Measurements from ENCODE around the gene TTLL7. TPM values are rescaled to one million over a fixed set of nuclear protein-coding genes. Genes with fewer than 3 reads are reported as not detected.

TTLL7 gene
- total RNA-seq, 4 donors from 2014 or later: 1.2 to 16.5 (median 4.1) TPM

GRCh38 chr1:83897516-83897915 lies 101.4 kb downstream of the TTLL7 start:
- H3K36me3 ChIP-seq: no peaks in the 10 kb centered on the region
- no peak overlapping the region for H3K27ac ChIP-seq
- peaks cover 0 to 3% of the 10 kb centered on the region in 2 donors for H3K27me3 ChIP-seq
- H3K9me3 ChIP-seq: no peaks in the 10 kb centered on the region
- TF ChIP-seq, protein P1, sequence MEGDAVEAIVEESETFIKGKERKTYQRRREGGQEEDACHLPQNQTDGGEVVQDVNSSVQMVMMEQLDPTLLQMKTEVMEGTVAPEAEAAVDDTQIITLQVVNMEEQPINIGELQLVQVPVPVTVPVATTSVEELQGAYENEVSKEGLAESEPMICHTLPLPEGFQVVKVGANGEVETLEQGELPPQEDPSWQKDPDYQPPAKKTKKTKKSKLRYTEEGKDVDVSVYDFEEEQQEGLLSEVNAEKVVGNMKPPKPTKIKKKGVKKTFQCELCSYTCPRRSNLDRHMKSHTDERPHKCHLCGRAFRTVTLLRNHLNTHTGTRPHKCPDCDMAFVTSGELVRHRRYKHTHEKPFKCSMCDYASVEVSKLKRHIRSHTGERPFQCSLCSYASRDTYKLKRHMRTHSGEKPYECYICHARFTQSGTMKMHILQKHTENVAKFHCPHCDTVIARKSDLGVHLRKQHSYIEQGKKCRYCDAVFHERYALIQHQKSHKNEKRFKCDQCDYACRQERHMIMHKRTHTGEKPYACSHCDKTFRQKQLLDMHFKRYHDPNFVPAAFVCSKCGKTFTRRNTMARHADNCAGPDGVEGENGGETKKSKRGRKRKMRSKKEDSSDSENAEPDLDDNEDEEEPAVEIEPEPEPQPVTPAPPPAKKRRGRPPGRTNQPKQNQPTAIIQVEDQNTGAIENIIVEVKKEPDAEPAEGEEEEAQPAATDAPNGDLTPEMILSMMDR (IDR thresholded peaks at IDR 0.05): no peak
- no peak for TF ChIP-seq POLR2A (IDR thresholded peaks at IDR 0.05)
- H3K4me3 ChIP-seq: no peak overlapping the region
- H3K4me1 ChIP-seq: no peaks in the 10 kb centered on the region
- DNase-seq: no peak

DNA sequence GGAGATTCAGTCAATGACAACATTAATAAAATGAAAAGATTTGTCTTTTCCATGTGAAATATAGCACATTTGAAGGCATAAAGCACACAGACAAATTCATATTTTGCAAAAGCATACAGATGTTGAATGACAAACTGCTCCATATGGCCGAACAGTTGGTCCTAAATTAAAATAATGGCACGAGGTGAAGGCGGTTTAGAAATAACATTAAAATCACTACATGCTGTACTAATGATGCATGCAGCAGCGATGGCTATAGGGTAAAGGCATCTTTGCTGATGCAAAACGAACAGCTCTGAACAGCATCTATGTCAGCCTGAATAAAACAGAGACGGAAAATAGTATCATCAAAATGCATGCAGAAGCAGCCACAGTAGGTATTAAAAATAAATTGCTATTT lies 102.6 kb downstream of the TTLL7 start:
- Histone ChIP-seq H3K27me3 (peaks cover 0 to 3% of the 10 kb centered on the region in 2 donors), H3K4me3 (no peak overlapping the region), H3K4me1 (no peaks in the 10 kb centered on the region), H3K36me3 (no peaks in the 10 kb centered on the region), H3K27ac (no peak overlapping the region), H3K9me3 (no peaks in the 10 kb centered on the region)
- TF ChIP-seq, protein P1 (IDR thresholded peaks at IDR 0.05): no peak
- TF ChIP-seq POLR2A (IDR thresholded peaks at IDR 0.05): no peak
- DNase-seq: no peak

DNA sequence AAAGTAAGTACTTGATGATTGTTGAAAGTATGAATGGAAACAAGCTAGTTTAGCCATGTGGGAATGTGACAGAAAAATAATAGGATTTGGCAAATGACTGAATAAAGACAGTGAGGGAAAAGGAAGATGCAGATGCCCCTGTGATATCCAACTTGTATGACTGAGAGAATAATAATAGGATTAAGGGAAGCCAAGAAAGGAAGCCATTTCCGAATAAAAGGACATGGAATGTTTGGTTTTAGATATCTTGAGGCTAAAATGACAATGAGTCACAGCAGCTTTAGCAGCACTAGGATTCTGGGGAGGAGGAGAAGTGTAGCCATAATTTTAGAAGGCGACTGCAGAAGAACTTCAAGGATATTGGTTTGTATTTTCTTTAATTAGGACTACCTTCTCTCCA lies 109.2 kb downstream of the TTLL7 start:
- TF ChIP-seq, protein P1 (IDR thresholded peaks at IDR 0.05): no peak
- TF ChIP-seq POLR2A (IDR thresholded peaks at IDR 0.05): no peak
- H3K4me1 ChIP-seq: no peaks in the 10 kb centered on the region
- no peaks in the 10 kb centered on the region for H3K36me3 ChIP-seq
- no peaks in the 10 kb centered on the region for H3K27me3 ChIP-seq
- H3K27ac ChIP-seq: no peak overlapping the region
- H3K9me3 ChIP-seq: no peaks in the 10 kb centered on the region
- no peak overlapping the region for H3K4me3 ChIP-seq
- DNase-seq: no peak

DNA sequence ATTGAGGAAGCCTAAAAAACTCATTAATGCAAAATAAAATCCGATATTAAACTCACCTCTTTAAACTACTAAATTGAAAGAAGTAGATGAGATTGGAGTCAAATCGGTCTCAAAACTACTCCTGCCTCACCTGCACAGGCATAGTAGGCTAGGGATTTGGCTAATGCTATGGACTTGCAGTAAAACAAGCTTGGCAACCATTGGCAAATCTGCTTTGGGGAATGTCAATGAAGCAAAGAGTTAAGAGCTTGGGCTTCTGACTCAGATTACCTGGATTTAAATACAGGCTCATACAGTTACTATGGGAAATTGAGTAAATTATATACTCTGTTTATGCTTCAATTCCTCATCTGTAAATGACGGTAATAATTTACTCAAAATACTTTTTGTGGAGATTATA lies 111.4 kb downstream of the TTLL7 start:
- no peaks in the 10 kb centered on the region for H3K27me3 ChIP-seq
- H3K4me3 ChIP-seq: no peak overlapping the region
- H3K27ac ChIP-seq: no peak overlapping the region
- H3K9me3 ChIP-seq: no peaks in the 10 kb centered on the region
- DNase-seq: no peak
- TF ChIP-seq, protein P1 (IDR thresholded peaks at IDR 0.05): no peak
- no peak for TF ChIP-seq POLR2A (IDR thresholded peaks at IDR 0.05)
- no peaks in the 10 kb centered on the region for H3K4me1 ChIP-seq
- no peaks in the 10 kb centered on the region for H3K36me3 ChIP-seq

GRCh38 chr1:83883979-83884378 lies 115.0 kb downstream of the TTLL7 start:
- TF ChIP-seq, protein P1 (IDR thresholded peaks at IDR 0.05): no peak
- no peak for TF ChIP-seq POLR2A (IDR thresholded peaks at IDR 0.05)
- Histone ChIP-seq H3K4me1 (no peaks in the 10 kb centered on the region), H3K9me3 (no peaks in the 10 kb centered on the region), H3K4me3 (no peak overlapping the region), H3K27me3 (no peaks in the 10 kb centered on the region), H3K27ac (no peak overlapping the region), H3K36me3 (no peaks in the 10 kb centered on the region)
- DNase-seq: no peak

DNA sequence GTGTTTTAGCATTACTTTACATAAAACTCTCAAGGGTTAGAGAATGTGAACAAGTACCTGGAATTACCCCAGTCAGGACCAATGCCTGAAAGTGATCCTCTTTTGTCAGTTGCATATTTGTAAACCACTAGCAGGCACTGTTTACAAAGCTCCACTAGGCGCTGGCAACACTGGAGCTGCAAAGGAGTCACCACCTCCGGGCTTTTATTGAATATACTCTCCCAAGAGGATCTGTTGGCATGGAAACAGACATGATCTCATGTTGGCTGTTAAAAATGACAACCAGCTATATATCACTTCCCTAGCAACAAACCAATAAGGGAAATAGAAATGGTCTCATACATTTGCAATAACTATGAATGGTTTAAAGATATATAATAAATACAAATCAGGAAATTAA lies 116.0 kb downstream of the TTLL7 start:
- no peak for TF ChIP-seq POLR2A (IDR thresholded peaks at IDR 0.05)
- TF ChIP-seq, protein P1 (IDR thresholded peaks at IDR 0.05): peak in 2 of 6 experiments; percentile 18 to 29
- Histone ChIP-seq H3K27me3 (no peaks in the 10 kb centered on the region), H3K4me1 (no peaks in the 10 kb centered on the region), H3K27ac (no peak overlapping the region), H3K4me3 (no peak overlapping the region), H3K9me3 (no peaks in the 10 kb centered on the region), H3K36me3 (no peaks in the 10 kb centered on the region)
- no peak for DNase-seq

All from Peyer's patch (tissue), 4 donors.